Panc1 (cell line): ENCODE results near the gene MTUS2. TPM values are rescaled to one million over a fixed set of nuclear protein-coding genes. Genes with fewer than 3 reads are reported as not detected.

ENCODE experiments used
- ATAC-seq: fragments of 200-7000 bp; cut with Tn5 transposase; 2 replicates; pipeline ENCODE4 v1.9.1; 2020; ENCODE audit warnings: mild to moderate bottlenecking, moderate library complexity
- BruUV-seq: library from RNA; stranded (reverse); fragments of 400-500 nt; replicated peaks from 2 replicates; lab custom pipeline; 2021; lab: Mats Ljungman, UMichigan
- CTCF ChIA-PET: fragments of 300-600 bp; sonication (Branson Sonifier 250); formaldehyde crosslinking; loops from one replicate; lab custom pipeline; 2022; ENCODE audit warnings: antibody characterized with exemption; lab: Charles Lee
- POLR2A ChIA-PET: fragments of 300-600 bp; sonication (Branson Sonifier 250); formaldehyde crosslinking; loops from one replicate; lab custom pipeline; 2022; ENCODE audit warnings: antibody characterized with exemption; lab: Charles Lee
- DNase-seq: peaks from one replicate; pipeline ENCODE4 v3.0.0-alpha.2; 2010; ENCODE audit warnings: low read depth, low spot score
- H3K27ac ChIP-seq: 2 replicates; pipeline ENCODE4 v1.5.1; 2011; ENCODE audit warnings: mild to moderate bottlenecking, low read length, inconsistent platforms
- H3K27me3 ChIP-seq: fragments of 200-500 bp; sonication (Bioruptor generic); 2 replicates; pipeline ENCODE4 v1.6.0; 2014; ENCODE audit warnings: low read length, inconsistent platforms; ENCODE audit not compliant: control insufficient read depth, insufficient read depth
- H3K36me3 ChIP-seq: fragments of 200-500 bp; sonication (Bioruptor generic); 2 replicates; pipeline ENCODE4 v1.5.1; 2014; ENCODE audit warnings: inconsistent platforms, mild to moderate bottlenecking, low read length, moderate library complexity; ENCODE audit not compliant: control insufficient read depth, insufficient read depth
- H3K4me1 ChIP-seq: 2 replicates; pipeline ENCODE4 v1.5.1; 2011; ENCODE audit warnings: inconsistent platforms, mild to moderate bottlenecking, low read length, moderate library complexity; ENCODE audit not compliant: control insufficient read depth, insufficient read depth
- H3K4me3 ChIP-seq, 2 experiments: 2 replicates each; pipeline ENCODE4 v1.5.1; 2011 to 2012; ENCODE audit warnings: low read depth in 2 of 2, low read length in 2 of 2, mild to moderate bottlenecking in 2 of 2, inconsistent platforms in 1 of 2, moderate library complexity in 1 of 2
- H3K9me3 ChIP-seq: fragments of 200-500 bp; sonication (Bioruptor generic); 2 replicates; pipeline ENCODE4 v1.5.1; 2014; ENCODE audit warnings: low read depth, mild to moderate bottlenecking, inconsistent platforms, low read length, moderate library complexity; ENCODE audit not compliant: control insufficient read depth, insufficient read depth
- POLR2AphosphoS5 ChIP-seq: IDR thresholded peaks from 2 replicates; pipeline ENCODE4 v1.6.1; 2012; ENCODE audit warnings: mild to moderate bottlenecking, low read depth, low read length, moderate library complexity
- SIN3A ChIP-seq: IDR thresholded peaks from 2 replicates; pipeline ENCODE4 v1.6.1; 2012; ENCODE audit warnings: low read depth, mild to moderate bottlenecking, low read length, moderate library complexity, borderline replicate concordance; ENCODE audit not compliant: insufficient read depth
- TCF7L2 ChIP-seq: IDR thresholded peaks from 2 replicates; pipeline ENCODE4 v1.6.1; 2011; ENCODE audit warnings: mild to moderate bottlenecking, low read depth, low read length, inconsistent platforms
- in situ Hi-C: cut with HindIII; loops from 2 replicates; pipeline ENCODE4 v1.10.0; 2016; ENCODE audit warnings: low sequenced_read_pairs, low pct_unique_long_range_greater_than_20kb
- intact Hi-C: fragments of 100-400 bp; cut with micrococcal nuclease; formaldehyde crosslinking; loops from one replicate; pipeline ENCODE4 v1.10.0; 2022; ENCODE audit not compliant: unreplicated experiment
- total RNA-seq: library from RNA; stranded (reverse); gene quantifications from one replicate; pipeline ENCODE4 v1.2.1, GENCODE V29; 2021; ENCODE audit not compliant: unreplicated experiment
- TF ChIP-seq, protein P1 (sequence below): fragments of 450-650 bp; IDR thresholded peaks from 2 replicates; pipeline ENCODE4 v1.5.1; 2017; ENCODE audit warnings: mild to moderate bottlenecking
- TF ChIP-seq, protein P2 (sequence below), 2 experiments: IDR thresholded peaks; 2 replicates each; pipeline ENCODE4 v1.6.1; 2011 to 2012; ENCODE audit warnings: low read depth in 2 of 2, control low read depth in 1 of 2, low read length in 1 of 2, mild to moderate bottlenecking in 1 of 2, moderate library complexity in 1 of 2; ENCODE audit not compliant: insufficient read depth in 1 of 2

Gene MTUS2
- total RNA-seq, 1 experiment from 2014 or later: 0.05 TPM

DNA sequence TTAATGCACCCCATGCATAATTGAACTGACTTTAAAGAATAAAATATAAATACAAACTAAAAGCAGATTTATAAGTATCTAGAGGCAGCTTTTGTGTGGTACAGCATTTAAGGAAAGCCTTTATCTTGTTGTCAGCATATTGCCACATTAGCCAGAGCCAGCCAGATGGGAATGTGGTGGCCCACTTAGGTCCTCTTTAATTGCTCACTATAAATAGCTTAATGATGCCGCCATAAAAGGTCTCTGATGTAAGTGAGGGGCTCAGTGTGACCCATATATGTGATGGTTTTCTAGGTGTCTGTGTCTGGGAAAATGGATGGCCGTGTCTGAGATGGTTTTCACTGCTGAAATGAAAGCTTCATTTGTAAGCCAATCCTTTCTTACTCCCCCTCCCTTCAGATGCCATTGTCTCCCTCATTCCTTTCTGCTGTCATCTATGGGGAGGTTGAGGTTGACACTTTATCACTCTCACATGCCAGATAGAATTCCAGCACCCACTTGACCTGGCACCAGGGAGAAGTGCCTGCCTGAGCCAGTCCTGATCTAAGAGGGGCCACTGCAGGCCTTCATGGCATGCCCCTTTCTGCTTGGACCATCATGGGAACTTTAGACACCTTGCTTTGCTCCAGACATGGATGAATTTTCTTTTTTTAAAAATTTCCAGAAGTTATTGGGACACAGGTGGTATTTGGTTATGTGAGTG lies 135.3 kb downstream of the MTUS2 start:
- CTCF ChIA-PET: no interaction called here
- Histone ChIP-seq H3K4me1 (no peaks in the 10 kb centered on the region), H3K9me3 (no peaks in the 10 kb centered on the region), H3K27me3 (no peaks in the 10 kb centered on the region), H3K4me3 (no peak overlapping the region), H3K36me3 (no peaks in the 10 kb centered on the region), H3K27ac (no peak overlapping the region)
- POLR2A ChIA-PET: no interaction called here
- intact Hi-C loops: no loop called here
- DNase-seq (no peak), ATAC-seq (no peak)
- no TSS peak for BruUV-seq
- TF ChIP-seq TCF7L2 (no peak), SIN3A (no peak), POLR2AphosphoS5 (no peak)
- TF ChIP-seq, protein P1, sequence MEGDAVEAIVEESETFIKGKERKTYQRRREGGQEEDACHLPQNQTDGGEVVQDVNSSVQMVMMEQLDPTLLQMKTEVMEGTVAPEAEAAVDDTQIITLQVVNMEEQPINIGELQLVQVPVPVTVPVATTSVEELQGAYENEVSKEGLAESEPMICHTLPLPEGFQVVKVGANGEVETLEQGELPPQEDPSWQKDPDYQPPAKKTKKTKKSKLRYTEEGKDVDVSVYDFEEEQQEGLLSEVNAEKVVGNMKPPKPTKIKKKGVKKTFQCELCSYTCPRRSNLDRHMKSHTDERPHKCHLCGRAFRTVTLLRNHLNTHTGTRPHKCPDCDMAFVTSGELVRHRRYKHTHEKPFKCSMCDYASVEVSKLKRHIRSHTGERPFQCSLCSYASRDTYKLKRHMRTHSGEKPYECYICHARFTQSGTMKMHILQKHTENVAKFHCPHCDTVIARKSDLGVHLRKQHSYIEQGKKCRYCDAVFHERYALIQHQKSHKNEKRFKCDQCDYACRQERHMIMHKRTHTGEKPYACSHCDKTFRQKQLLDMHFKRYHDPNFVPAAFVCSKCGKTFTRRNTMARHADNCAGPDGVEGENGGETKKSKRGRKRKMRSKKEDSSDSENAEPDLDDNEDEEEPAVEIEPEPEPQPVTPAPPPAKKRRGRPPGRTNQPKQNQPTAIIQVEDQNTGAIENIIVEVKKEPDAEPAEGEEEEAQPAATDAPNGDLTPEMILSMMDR: no peak
- TF ChIP-seq, protein P2, sequence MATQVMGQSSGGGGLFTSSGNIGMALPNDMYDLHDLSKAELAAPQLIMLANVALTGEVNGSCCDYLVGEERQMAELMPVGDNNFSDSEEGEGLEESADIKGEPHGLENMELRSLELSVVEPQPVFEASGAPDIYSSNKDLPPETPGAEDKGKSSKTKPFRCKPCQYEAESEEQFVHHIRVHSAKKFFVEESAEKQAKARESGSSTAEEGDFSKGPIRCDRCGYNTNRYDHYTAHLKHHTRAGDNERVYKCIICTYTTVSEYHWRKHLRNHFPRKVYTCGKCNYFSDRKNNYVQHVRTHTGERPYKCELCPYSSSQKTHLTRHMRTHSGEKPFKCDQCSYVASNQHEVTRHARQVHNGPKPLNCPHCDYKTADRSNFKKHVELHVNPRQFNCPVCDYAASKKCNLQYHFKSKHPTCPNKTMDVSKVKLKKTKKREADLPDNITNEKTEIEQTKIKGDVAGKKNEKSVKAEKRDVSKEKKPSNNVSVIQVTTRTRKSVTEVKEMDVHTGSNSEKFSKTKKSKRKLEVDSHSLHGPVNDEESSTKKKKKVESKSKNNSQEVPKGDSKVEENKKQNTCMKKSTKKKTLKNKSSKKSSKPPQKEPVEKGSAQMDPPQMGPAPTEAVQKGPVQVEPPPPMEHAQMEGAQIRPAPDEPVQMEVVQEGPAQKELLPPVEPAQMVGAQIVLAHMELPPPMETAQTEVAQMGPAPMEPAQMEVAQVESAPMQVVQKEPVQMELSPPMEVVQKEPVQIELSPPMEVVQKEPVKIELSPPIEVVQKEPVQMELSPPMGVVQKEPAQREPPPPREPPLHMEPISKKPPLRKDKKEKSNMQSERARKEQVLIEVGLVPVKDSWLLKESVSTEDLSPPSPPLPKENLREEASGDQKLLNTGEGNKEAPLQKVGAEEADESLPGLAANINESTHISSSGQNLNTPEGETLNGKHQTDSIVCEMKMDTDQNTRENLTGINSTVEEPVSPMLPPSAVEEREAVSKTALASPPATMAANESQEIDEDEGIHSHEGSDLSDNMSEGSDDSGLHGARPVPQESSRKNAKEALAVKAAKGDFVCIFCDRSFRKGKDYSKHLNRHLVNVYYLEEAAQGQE (IDR thresholded peaks at IDR 0.05; ENCODE audit: insufficient read depth in 1 of 2, low read depth in 2 of 2, low read length in 1 of 2): no peak
- in situ Hi-C loops: no loop called here

DNA sequence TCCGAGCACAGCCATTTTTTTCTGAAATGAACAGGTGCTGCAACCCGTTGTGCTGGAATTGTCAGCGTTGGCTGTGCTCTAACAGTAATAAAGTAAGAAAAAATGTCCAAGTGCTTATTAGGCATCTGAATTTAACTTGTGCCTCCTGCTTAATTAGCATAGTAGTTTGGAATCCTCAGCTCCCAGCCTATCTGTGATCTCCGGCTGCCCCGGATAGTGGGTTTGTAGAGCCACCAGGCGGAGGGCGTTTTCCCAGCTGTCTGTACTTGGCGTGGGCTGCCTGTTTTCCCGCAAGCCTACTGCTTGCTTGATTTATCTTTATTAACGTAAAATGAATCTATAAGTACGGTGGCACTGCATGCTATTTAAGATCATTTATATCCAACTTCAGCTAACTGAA lies 137.9 kb downstream of the MTUS2 start:
- in situ Hi-C loops: no loop called here
- CTCF ChIA-PET: no interaction called here
- TF ChIP-seq, protein P1: no peak
- TF ChIP-seq SIN3A: no peak
- TF ChIP-seq POLR2AphosphoS5: no peak
- TF ChIP-seq, protein P2 (IDR thresholded peaks at IDR 0.05; ENCODE audit: insufficient read depth in 1 of 2, low read depth in 2 of 2, low read length in 1 of 2): no peak
- TF ChIP-seq TCF7L2: no peak

More for the DNA sequence above, 137.9 kb downstream of the MTUS2 start:
- intact Hi-C loops: no loop called here
- DNase-seq: no peak
- Histone ChIP-seq H3K27me3 (no peaks in the 10 kb centered on the region), H3K4me3 (no peak overlapping the region), H3K4me1 (no peaks in the 10 kb centered on the region), H3K9me3 (no peaks in the 10 kb centered on the region), H3K36me3 (no peaks in the 10 kb centered on the region), H3K27ac (no peak overlapping the region)
- ATAC-seq: no peak
- POLR2A ChIA-PET: no interaction called here
- no TSS peak for BruUV-seq
